K562 (cell line): ENCODE measurements around the gene FBXO46. TPM values are rescaled to one million over a fixed set of nuclear protein-coding genes. Genes with fewer than 3 reads are reported as not detected.

ENCODE experiments used
- CAMTA2 ChIP-seq: fragments of 250-450 bp; sonication (Bioruptor Pico); conservative IDR thresholded peaks from 2 replicates; pipeline ENCODE4 v1.5.1; 2022
- CSDE1 ChIP-seq, 2 experiments: fragments of 450-650 bp; IDR thresholded peaks; 2 replicates each; pipeline ENCODE4 v1.6.1; 2016; ENCODE audit warnings: mild to moderate bottlenecking in 1 of 2
- CXXC5 ChIP-seq: fragments of 250-450 bp; sonication (Bioruptor Pico); IDR thresholded peaks from 2 replicates; pipeline ENCODE4 v1.8.0; 2022; ENCODE audit warnings: inconsistent platforms, mild to moderate bottlenecking, moderate library complexity
- E2F3 ChIP-seq: fragments of 250-450 bp; sonication (Bioruptor Pico); IDR thresholded peaks from 2 replicates; pipeline ENCODE4 v1.4.0; 2020; ENCODE audit warnings: mild to moderate bottlenecking
- EGR1 ChIP-seq: fragments of 450-650 bp; conservative IDR thresholded peaks from 2 replicates; pipeline ENCODE4 v1.6.1; 2017; ENCODE audit warnings: mild to moderate bottlenecking
- HSF4 ChIP-seq: fragments of 250-450 bp; sonication (Bioruptor Pico); IDR thresholded peaks from 2 replicates; pipeline ENCODE4 v2.1.2; 2022; ENCODE audit warnings: mild to moderate bottlenecking, moderate library complexity, borderline replicate concordance
- MEIS2 ChIP-seq: fragments of 450-650 bp; IDR thresholded peaks from 2 replicates; pipeline ENCODE4 v1.6.1; 2014; ENCODE audit warnings: mild to moderate bottlenecking; ENCODE audit not compliant: partially characterized antibody
- POLR3A ChIP-seq: IDR thresholded peaks from 2 replicates; pipeline ENCODE4 v1.6.1; 2011; ENCODE audit warnings: borderline replicate concordance, mild to moderate bottlenecking, moderate library complexity; ENCODE audit not compliant: insufficient read length, insufficient read depth; ENCODE audit errors: extremely low read depth
- WHSC1 ChIP-seq: IDR thresholded peaks from one replicate; pipeline ENCODE4 v1.6.1; 2012; ENCODE audit warnings: low read length, control low read depth, inconsistent platforms
- ZNF830 ChIP-seq: fragments of 250-450 bp; sonication (Bioruptor Pico); IDR thresholded peaks from 2 replicates; pipeline ENCODE4 v1.5.0; 2021; ENCODE audit warnings: mild to moderate bottlenecking
- ZSCAN29 ChIP-seq: fragments of 450-650 bp; IDR thresholded peaks from 2 replicates; pipeline ENCODE4 v1.6.1; 2017
- polyA plus RNA-seq, 8 experiments: library from polyadenylated mRNA; depleted of rRNA in 4 of 8; stranded (reverse) in 5 of 8; unstranded in 3 of 8; fragments of >200 nt; fragmentation: Nextera tagmentation in 2 of 8; fragmentation: Illumina TruSeq in 1 of 8; extraction: Ambion mirVana in 2 of 8; extraction: Trizol in 1 of 8; gene quantifications; 2 replicates each; pipeline versions ENCODE4 v1.2.1 to v1.2.3, GENCODE V29; 2011 to 2014; ENCODE audit warnings: inconsistent platforms in 1 of 8, missing spikeins in 1 of 8
- total RNA-seq, 7 experiments: library from RNA; depleted of rRNA in 6 of 7; stranded (reverse); fragments of >200 nt in 6 of 7; fragmentation: Illumina TruSeq in 2 of 7; extraction: Trizol in 2 of 7; gene quantifications; 2 replicates each; pipeline versions ENCODE4 v1.2.1 to v1.2.3, GENCODE V29; 2011 to 2021; ENCODE audit warnings: low replicate concordance in 1 of 7
- TF ChIP-seq, protein P1 (sequence below): fragments of 250-450 bp; sonication (Bioruptor Pico); IDR thresholded peaks from 2 replicates; pipeline ENCODE4 v1.4.0; 2020
- TF ChIP-seq, protein P2 (sequence below), 3 experiments: fragments of 200-800 bp in 1 of 3; sonication (Bioruptor generic) in 1 of 3; sonication (generic) in 1 of 3; formaldehyde crosslinking in 1 of 3; IDR thresholded peaks; 2 replicates each; pipeline versions ENCODE4 v1.6.1 to v1.8.0; 2016 to 2022; ENCODE audit warnings: mild to moderate bottlenecking in 2 of 3, missing compliant biosample characterization in 2 of 3, missing genetic modification characterization in 2 of 3, missing genetic modification reagents in 1 of 3
- TF ChIP-seq, protein P3 (sequence below): sonication (generic); formaldehyde crosslinking; IDR thresholded peaks from 2 replicates; pipeline ENCODE4 v1.8.1; 2023; ENCODE audit warnings: mild to moderate bottlenecking, missing genetic modification reagents
- TF ChIP-seq, protein P4 (sequence below): sonication (generic); formaldehyde crosslinking; IDR thresholded peaks from 2 replicates; pipeline ENCODE4 v1.8.0; 2022; ENCODE audit warnings: mild to moderate bottlenecking, missing genetic modification reagents
- TF ChIP-seq, protein P5 (sequence below): fragments of 450-650 bp; formaldehyde crosslinking; IDR thresholded peaks from 2 replicates; pipeline ENCODE4 v1.4.0; 2020; ENCODE audit warnings: mild to moderate bottlenecking, moderate library complexity
- TF ChIP-seq, protein P6 (sequence below): fragments of 250-450 bp; sonication (Bioruptor Pico); IDR thresholded peaks from 2 replicates; pipeline ENCODE4 v1.9.0; 2021; ENCODE audit warnings: mild to moderate bottlenecking, inconsistent platforms

FBXO46 gene
- total and polyA plus RNA-seq, 9 of the 15 experiments (the other 6 are each of a cell fraction or from before 2014, with no cell fraction given), result 1.5 to 36.1 (median 7.3) TPM

DNA sequence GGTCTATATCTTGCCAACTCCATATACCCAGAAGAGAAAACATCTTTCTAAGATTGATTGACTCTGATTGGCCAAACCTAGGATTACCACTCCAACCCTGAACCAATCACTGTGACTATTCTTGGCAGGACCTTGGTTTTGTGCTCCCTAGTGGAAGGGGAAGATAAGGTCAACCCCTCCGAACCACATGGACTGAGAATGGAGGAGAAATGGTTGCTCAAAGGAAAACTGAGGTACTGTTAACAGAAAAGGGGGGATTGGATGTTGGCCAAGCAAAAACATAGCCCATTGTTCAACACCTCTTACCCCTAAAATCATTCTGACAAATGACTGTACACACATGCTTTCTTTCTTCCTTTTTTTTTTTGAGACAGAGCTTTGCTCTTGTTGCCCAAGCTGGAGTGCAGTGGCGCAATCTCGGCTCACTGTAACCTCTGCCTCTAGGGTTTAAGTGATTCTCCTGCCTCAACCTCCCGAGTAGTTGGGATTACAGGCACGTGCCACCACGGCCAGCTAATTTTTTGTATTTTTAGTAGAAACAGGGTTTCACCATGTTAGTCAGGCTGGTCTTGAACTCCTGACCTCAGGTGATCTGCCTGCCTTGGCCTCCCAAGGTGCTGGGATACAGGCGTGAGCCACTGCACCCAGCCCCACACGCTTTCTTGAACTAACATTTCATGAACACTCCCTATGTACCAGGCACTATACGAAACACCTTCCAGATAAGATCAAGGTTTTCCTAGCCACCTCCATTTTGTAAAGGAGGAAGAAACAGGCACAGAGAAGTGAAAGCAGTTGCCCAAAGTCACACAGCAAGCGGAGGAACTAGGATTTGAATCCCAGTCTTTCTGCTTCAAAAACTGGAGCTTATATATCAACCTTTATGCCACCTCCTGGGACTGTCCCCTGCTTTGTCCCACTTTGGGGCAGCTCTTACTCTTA, 9.1 kb upstream of the FBXO46 start (continued):
- TF ChIP-seq CSDE1 (IDR thresholded peaks at IDR 0.05), result no peak
- TF ChIP-seq E2F3 (CRISPR knock-in tag), result no peak
- no peak for TF ChIP-seq WHSC1
- TF ChIP-seq, protein P1, sequence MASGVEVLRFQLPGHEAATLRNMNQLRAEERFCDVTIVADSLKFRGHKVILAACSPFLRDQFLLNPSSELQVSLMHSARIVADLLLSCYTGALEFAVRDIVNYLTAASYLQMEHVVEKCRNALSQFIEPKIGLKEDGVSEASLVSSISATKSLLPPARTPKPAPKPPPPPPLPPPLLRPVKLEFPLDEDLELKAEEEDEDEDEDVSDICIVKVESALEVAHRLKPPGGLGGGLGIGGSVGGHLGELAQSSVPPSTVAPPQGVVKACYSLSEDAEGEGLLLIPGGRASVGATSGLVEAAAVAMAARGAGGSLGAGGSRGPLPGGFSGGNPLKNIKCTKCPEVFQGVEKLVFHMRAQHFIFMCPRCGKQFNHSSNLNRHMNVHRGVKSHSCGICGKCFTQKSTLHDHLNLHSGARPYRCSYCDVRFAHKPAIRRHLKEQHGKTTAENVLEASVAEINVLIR (CRISPR knock-in tag), result no peak
- no peak for TF ChIP-seq CAMTA2
- no peak for TF ChIP-seq ZSCAN29
- TF ChIP-seq, protein P2, sequence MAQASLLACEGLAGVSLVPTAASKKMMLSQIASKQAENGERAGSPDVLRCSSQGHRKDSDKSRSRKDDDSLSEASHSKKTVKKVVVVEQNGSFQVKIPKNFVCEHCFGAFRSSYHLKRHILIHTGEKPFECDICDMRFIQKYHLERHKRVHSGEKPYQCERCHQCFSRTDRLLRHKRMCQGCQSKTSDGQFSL (CRISPR knock-in tag; IDR thresholded peaks at IDR 0.05), result no peak
- TF ChIP-seq, protein P2 (tag; IDR thresholded peaks at IDR 0.05), result peak in 1 of 2 experiments; percentile 56; a peak in 1 of 4 replicates
- TF ChIP-seq, protein P3, sequence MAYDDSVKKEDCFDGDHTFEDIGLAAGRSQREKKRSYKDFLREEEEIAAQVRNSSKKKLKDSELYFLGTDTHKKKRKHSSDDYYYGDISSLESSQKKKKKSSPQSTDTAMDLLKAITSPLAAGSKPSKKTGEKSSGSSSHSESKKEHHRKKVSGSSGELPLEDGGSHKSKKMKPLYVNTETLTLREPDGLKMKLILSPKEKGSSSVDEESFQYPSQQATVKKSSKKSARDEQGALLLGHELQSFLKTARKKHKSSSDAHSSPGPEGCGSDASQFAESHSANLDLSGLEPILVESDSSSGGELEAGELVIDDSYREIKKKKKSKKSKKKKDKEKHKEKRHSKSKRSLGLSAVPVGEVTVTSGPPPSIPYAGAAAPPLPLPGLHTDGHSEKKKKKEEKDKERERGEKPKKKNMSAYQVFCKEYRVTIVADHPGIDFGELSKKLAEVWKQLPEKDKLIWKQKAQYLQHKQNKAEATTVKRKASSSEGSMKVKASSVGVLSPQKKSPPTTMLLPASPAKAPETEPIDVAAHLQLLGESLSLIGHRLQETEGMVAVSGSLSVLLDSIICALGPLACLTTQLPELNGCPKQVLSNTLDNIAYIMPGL (CRISPR knock-in tag), result no peak
- TF ChIP-seq POLR3A, result no peak
- no peak for TF ChIP-seq ZNF830 (CRISPR knock-in tag)
- no peak for TF ChIP-seq EGR1
- 0 out of 2 replicates have a peak, but pooled peaks have one; percentile 17 for TF ChIP-seq HSF4 (CRISPR knock-in tag)
- TF ChIP-seq, protein P4, sequence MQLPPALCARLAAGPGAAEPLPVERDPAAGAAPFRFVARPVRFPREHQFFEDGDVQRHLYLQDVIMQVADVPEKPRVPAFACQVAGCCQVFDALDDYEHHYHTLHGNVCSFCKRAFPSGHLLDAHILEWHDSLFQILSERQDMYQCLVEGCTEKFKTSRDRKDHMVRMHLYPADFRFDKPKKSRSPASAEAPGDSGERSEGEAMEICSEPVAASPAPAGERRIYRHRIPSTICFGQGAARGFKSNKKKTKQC (CRISPR knock-in tag), result no peak
- TF ChIP-seq MEIS2, result no peak
- TF ChIP-seq, protein P5, sequence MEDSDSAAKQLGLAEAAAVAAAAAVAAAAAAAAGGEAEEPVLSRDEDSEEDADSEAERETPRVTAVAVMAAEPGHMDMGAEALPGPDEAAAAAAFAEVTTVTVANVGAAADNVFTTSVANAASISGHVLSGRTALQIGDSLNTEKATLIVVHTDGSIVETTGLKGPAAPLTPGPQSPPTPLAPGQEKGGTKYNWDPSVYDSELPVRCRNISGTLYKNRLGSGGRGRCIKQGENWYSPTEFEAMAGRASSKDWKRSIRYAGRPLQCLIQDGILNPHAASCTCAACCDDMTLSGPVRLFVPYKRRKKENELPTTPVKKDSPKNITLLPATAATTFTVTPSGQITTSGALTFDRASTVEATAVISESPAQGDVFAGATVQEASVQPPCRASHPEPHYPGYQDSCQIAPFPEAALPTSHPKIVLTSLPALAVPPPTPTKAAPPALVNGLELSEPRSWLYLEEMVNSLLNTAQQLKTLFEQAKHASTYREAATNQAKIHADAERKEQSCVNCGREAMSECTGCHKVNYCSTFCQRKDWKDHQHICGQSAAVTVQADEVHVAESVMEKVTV, result no peak
- peak; percentile 30; the same call in 1 of the 2 replicates for TF ChIP-seq CXXC5 (CRISPR knock-in tag)
- TF ChIP-seq, protein P6, sequence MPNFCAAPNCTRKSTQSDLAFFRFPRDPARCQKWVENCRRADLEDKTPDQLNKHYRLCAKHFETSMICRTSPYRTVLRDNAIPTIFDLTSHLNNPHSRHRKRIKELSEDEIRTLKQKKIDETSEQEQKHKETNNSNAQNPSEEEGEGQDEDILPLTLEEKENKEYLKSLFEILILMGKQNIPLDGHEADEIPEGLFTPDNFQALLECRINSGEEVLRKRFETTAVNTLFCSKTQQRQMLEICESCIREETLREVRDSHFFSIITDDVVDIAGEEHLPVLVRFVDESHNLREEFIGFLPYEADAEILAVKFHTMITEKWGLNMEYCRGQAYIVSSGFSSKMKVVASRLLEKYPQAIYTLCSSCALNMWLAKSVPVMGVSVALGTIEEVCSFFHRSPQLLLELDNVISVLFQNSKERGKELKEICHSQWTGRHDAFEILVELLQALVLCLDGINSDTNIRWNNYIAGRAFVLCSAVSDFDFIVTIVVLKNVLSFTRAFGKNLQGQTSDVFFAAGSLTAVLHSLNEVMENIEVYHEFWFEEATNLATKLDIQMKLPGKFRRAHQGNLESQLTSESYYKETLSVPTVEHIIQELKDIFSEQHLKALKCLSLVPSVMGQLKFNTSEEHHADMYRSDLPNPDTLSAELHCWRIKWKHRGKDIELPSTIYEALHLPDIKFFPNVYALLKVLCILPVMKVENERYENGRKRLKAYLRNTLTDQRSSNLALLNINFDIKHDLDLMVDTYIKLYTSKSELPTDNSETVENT (CRISPR knock-in tag), result no peak
